HG03108 (cell line): ENCODE results near the gene NELL1.

Experiments
- ATAC-seq: cut with Tn5 transposase; IDR thresholded peaks from one replicate; pipeline ENCODE4 v1.9.1; 2021; ENCODE audit warnings: moderate library complexity; ENCODE audit not compliant: unreplicated experiment

The NELL1 gene

GRCh38 chr11:20668131-20668809 lies 1.1 kb upstream of the NELL1 start:
- ATAC-seq, result no peak

GRCh38 chr11:20669820-20670684 lies 666 bp downstream of the NELL1 start:
- ATAC-seq, result no peak

GRCh38 chr11:20670932-20671403 lies 1.6 kb downstream of the NELL1 start:
- no peak for ATAC-seq

GRCh38 chr11:20671856-20672546 lies 2.6 kb downstream of the NELL1 start:
- no peak for ATAC-seq

- ATAC-seq, result no peak
Measured at GRCh38 chr11:20672575-20672974, 3.2 kb downstream of the NELL1 start.

- ATAC-seq, result no peak
Measured at GRCh38 chr11:20676658-20677057, 7.3 kb downstream of the NELL1 start.

GRCh38 chr11:20688761-20689160 lies 19.4 kb downstream of the NELL1 start:
- ATAC-seq, result no peak

GRCh38 chr11:20707876-20708275 lies 38.5 kb downstream of the NELL1 start:
- no peak for ATAC-seq

- no peak for ATAC-seq
Measured at GRCh38 chr11:20712912-20713311, 43.5 kb downstream of the NELL1 start.

- ATAC-seq, result no peak
Measured at GRCh38 chr11:20715464-20715863, 46.1 kb downstream of the NELL1 start.

GRCh38 chr11:20715931-20716330 lies 46.5 kb downstream of the NELL1 start:
- ATAC-seq, result no peak

- ATAC-seq, result no peak
Measured at GRCh38 chr11:20719821-20720220, 50.4 kb downstream of the NELL1 start.

- no peak for ATAC-seq
Measured at GRCh38 chr11:20723366-20723765, 54.0 kb downstream of the NELL1 start.

- no peak for ATAC-seq
Measured at GRCh38 chr11:20729597-20730105, 60.3 kb downstream of the NELL1 start.

GRCh38 chr11:20731676-20732215 lies 62.4 kb downstream of the NELL1 start:
- no peak for ATAC-seq

GRCh38 chr11:20739107-20739506 lies 69.7 kb downstream of the NELL1 start:
- no peak for ATAC-seq

GRCh38 chr11:20739577-20739976 lies 70.2 kb downstream of the NELL1 start:
- no peak for ATAC-seq

- no peak for ATAC-seq
Measured at GRCh38 chr11:20754933-20755332, 85.5 kb downstream of the NELL1 start.

- ATAC-seq, result no peak
Measured at GRCh38 chr11:20759541-20759940, 90.2 kb downstream of the NELL1 start.

- ATAC-seq, result no peak
Measured at GRCh38 chr11:20760811-20761210, 91.4 kb downstream of the NELL1 start.
